Cardiac atrium fibroblast (primary cell): ENCODE measurements around the gene ASB9. TPM values are rescaled to one million over a fixed set of nuclear protein-coding genes. Genes with fewer than 3 reads are reported as not detected.

Experiments
- total RNA-seq: library from RNA; depleted of rRNA; stranded (reverse); fragments of >200 nt; gene quantifications from 2 replicates; pipeline ENCODE4 v1.2.3, GENCODE V29; 2015

The ASB9 gene
- 0.18 TPM in 1 of 2 replicates, not detected in the other for total RNA-seq

DNA sequence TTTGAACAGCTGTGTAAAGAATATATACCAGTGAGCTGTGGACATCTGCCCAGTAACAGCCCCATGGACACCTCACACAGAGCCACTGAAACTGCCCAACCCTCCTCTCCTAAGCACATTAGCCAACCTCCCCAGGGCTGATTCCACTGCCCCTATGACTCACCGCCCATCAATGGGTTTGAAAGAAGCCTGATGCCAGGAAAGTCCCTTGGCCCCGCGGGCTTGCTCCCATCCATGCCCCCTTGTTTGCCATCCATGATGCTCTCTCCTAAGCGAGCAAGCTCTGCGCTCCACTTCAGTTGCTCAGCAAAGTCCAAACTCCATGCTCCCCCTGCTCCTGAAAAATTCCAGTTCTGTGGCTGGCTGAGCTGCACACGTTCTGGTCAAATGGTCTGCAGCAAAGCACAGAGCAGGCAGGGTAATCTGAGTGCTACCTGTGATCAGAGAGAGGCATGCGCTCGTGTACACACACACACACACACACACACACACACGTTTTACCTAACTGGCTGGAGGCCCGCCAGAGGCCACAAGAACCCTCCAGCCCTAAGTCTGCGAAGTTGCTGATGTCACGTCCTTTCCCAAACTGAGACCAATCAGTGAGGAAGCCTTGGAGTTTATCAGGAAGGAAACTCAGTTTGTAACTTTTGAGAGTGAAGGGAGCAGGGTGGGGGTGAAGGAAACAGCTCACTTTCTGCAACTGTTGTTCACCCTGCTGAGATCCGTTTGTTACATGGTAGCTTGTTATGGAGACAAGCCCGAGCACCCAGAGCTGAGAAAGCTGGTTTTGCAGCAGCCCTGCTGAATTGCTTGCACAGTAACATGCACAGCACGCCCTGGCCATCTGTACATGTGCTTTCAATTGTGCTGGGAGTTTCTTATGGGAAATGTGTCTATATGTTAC lies at the start of gene ASB9:
Gene ASB9 (minus strand): TSS at position 466 of the 904 bp plus-strand sequence. CDS start 209 bp downstream, at position 257.

DNA sequence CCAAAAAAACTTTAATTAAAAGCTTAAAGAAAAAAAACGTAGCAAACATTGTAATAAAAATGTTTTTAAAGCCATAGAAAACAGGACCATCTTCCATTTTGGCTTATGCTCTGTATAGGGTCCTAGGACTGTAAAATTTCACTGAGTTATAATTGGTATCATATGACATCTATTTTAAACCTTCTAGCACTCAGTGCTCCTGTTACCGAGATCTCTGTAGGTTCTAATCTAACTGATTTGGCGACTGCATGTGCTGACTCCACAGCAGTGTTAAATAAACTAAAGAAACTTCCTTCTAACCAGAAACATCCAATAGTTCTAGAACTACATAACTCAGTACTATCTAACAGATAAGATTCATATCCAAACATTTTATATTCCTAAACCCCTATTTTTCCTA lies 45.6 kb upstream of the ASB9 start, which contains the start of gene ASB11:
Gene ASB11 (minus strand): TSS at position 132 of the 400 bp plus-strand sequence. CDS start 35 bp downstream, at position 97.

Other genes with a start within 250 kb of the ASB9 start
- not detected in 2 replicates for gene ASB11, start 45.6 kb upstream of the ASB9 start, total RNA-seq
- 3.1 and 4.5 TPM in 2 replicates for gene PIGA, start 65.4 kb upstream of the ASB9 start, total RNA-seq
- not detected in 2 replicates for gene VEGFD, start 114.3 kb upstream of the ASB9 start, total RNA-seq
- 31.1 and 37.3 TPM in 2 replicates for gene PIR, start 223.2 kb upstream of the ASB9 start, total RNA-seq
- 2.9 and 4.4 TPM in 2 replicates for gene BMX, start 230.7 kb upstream of the ASB9 start, total RNA-seq